GM18909 (cell line): Measurements from ENCODE around the gene ANGPTL5.
"Not testable (repeated sequence)": the region's sequence is repeated elsewhere in the genome, so short reads cannot be mapped to it uniquely, and the experiment has no call there.

Experiments
- ATAC-seq: cut with Tn5 transposase; IDR thresholded peaks from one replicate; pipeline ENCODE4 v1.9.1; 2021; ENCODE audit warnings: mild to moderate bottlenecking; ENCODE audit not compliant: unreplicated experiment, poor library complexity

The ANGPTL5 gene

GRCh38 chr11:101916422-101916821, at the start of gene ANGPTL5:
TSS of gene ANGPTL5 (minus strand) at chr11:101916522. CDS start at chr11:101907909, 8,613 bp downstream.
- no peak for ATAC-seq

DNA sequence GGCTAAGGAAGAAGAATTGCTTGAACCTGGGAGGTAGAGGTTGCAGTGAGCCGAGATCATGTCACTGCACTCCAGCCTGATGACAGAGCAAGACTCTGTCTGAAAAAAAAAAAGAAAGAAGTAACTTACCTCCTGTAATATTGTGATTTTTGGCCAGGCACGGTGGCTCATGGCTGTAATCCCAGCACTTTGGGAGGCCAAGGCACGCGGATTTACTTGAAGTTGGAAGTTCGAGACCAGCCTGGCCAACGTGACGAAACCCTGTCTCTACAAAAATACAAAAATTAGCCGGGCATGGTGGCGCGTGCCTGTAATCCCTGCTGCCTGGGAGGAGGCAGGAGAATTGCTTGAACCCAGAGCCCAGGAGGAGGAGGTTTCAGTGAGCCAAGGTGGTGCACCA, 47.9 kb upstream of the ANGPTL5 start:
- not testable (repeated sequence) for ATAC-seq

DNA sequence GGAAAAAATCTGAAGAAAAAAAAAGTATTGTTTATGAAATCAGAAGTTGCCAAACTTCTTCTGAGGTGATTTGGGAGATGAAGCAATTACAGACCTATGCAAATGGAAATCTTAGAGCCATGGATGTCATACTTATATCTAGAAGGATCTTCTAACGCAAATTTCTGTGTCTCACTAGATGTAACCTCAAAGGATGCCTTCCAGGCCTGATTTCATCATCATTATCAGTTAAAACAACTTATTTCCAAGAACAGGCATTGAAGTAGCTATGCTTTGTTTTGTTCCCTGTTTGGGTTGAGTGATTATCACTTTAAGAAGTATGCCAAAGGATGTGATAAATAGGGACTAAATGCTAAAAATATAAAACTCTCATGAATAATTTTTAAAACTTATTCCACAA, 43.9 kb upstream of the ANGPTL5 start:
- ATAC-seq, result no peak

GRCh38 chr11:101955701-101956100, 39.4 kb upstream of the ANGPTL5 start:
- no peak for ATAC-seq

GRCh38 chr11:101955278-101955677, 39.0 kb upstream of the ANGPTL5 start:
- ATAC-seq, result no peak

DNA sequence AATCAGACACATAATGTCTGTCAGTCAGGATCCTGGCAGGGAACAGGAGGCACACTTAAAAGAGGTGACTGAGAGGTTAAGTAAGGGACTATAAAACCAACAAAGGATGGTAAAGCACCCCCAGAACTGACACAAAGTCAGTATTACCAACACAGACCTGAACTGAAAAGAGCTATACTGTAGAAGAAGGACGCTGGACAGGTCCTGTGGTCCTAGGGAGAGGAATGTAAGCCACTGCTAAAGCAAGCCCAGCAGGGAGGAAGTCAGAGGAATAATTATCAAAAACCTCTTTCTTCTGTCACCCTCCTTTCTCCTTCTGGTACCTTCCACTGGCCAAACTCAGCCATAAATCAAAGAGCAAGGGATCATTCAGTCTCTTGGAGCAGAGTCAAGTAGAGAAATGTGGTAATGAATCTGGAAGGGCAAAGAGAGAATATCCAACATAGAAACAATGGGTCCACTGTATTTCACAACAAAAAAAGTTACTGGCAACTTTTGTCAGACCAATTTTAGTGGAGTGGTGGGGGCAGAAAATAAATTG, 33.4 kb upstream of the ANGPTL5 start:
- ATAC-seq, result no peak

DNA sequence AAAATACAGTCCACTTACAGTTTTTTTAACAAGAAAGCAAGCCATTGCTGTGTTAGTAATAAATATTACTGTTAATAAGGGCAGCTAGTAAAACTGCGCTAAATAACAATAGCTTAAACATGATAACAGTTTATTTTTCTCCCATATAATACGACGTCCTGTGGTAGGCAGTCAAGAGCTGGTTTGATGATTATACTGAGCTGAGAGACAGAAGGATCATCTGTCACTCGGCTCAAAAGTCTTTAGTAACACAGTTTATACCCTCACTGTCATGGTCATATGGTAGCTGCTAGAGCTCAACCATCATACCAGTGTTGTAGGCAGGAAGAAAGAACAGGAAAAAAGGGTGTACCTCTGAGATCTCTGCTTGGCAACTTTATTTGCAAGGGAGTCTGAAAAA, 29.1 kb upstream of the ANGPTL5 start:
- ATAC-seq, result no peak

GRCh38 chr11:101944923-101945322, 28.6 kb upstream of the ANGPTL5 start:
- no peak for ATAC-seq

DNA sequence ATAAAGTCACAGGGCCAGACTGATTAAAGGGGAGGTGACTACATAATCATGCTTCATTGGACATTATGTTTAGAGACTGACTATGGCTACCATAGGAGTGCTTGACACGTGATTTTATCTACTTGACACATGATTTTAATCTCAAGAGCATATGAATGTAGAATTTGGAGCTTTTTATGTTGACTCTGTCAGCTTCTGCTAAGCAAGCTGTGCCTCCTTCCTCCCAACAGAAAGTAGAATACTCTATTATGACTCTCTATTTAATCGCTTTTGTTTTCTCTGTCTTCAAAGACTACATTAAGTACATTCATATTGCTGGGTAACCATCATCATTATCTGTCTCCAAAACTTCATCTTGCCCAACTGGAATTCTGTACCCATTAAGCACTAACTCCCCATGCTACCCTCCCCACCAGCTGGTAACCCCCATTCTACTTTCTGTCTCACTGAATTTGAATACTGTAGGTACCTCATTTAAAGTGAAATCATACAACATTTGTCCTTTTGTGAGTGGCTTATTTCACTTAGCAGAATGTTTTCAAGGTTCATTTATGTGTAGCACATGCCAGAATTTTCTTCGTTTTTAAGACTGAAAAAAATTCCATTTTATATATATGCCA, 24.7 kb upstream of the ANGPTL5 start:
- no peak for ATAC-seq

- ATAC-seq, result no peak
Measured at GRCh38 chr11:101931692-101932091, 15.4 kb upstream of the ANGPTL5 start.

GRCh38 chr11:101929294-101929915, 13.1 kb upstream of the ANGPTL5 start:
- no peak for ATAC-seq

- no peak for ATAC-seq
Measured at GRCh38 chr11:101923554-101923953, 7.2 kb upstream of the ANGPTL5 start.

DNA sequence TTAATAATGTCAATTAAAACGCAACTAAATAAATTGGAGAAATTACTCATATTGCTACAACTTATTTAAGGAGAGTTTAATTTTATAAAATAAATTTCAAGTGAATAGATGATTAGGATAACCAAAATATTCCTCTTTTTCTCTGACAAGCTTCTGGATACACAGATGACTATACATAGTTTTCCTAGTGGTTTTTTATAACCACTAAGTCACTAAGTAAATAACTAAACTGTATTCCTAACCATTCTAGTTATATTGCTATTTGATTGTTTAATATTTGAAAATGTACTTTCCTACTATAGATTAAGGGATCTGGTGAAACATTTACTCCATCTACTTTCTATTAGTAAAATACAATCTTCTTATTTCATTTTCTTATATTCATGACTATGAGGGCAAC, 4.7 kb upstream of the ANGPTL5 start:
- no peak for ATAC-seq

DNA sequence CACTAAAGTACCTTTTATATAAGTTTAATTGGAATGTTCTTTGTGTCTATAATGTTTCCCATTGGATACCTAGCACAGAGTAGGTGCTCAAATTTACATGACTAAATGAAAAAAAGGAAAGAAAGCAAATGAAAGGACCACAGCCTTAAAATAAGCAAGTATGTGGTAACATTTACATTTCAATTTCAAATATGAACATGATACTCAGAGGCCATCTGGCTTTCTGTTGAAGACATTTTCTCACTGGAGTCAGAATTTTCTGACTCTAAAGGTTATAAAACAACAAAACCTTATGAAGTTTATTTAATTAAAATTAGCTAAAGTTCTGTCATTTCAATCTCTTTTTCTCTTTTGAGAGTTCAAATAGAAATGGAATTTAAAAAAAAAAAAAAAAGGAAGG, 904 bp upstream of the ANGPTL5 start:
- ATAC-seq, result no peak

DNA sequence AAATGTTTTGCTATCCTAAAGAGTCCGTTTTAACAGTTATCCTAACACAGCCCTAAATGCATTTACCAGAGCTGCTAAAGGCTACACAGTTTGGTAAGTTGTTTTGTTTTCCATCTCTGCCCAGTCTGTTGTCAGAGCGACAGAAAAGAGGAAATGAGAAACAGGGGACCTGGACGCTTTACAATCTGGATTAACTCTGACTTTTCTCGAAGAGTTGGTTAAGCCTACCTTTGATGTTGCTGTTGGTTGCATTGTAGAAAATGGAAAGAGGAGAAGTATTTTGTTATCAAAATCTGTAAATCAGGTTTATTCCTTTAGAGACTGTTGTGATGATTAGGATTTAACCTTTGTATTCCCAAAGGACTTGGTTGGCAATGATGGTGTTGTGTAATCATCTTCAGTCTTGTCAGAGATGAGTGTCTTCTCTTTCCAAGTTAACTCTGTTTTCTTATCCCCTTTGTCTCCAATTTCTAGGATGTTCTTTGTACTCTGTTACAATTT, 481 bp downstream of the ANGPTL5 start:
- peak; percentile 47 for ATAC-seq

DNA sequence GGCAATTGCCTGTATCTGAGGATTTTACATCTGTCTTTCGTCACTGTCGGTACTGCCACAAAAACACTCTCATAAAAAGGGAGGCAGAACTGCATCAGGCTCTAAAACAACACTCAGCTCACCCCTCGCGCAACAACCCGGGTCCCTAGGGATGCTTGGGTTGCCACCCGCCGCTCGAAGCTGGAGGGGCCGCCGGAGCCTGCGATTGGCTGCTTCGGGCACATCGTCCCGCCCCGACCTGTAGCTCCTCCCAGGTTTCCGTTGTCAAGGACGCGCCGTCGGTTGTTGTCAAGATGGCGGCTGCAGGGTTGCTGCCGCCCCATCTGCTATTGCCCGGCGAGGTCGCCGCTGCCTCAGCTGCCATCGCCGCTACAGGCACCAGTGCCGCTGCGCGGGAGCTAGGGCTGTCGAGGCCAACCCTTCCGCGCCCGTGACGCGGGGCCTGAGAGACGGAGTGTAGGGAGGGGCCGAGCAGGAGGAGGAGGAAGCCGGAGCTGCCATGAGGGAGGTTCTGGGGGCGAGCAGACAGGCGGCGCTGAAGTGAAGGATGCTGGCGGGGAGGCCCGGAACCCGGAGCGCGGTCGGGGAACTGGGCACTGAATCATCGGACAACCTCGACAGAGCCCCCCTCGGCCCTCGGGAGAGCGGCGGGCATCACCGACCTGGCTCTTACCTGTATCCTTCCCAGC, 1.4 kb downstream of the ANGPTL5 start, which contains the start of gene CEP126:
CEP126 (plus strand) TSS at position 273 of the 689 bp plus-strand sequence; CDS start at position 548, 275 bp downstream.
- ATAC-seq, result peak; percentile 100

- ATAC-seq, result no peak
Measured at GRCh38 chr11:101914341-101914737, 2.0 kb downstream of the ANGPTL5 start.

- no peak for ATAC-seq
Measured at GRCh38 chr11:101913656-101914055, 2.7 kb downstream of the ANGPTL5 start.

- ATAC-seq, result no peak
Measured at GRCh38 chr11:101912823-101913284, 3.5 kb downstream of the ANGPTL5 start.

DNA sequence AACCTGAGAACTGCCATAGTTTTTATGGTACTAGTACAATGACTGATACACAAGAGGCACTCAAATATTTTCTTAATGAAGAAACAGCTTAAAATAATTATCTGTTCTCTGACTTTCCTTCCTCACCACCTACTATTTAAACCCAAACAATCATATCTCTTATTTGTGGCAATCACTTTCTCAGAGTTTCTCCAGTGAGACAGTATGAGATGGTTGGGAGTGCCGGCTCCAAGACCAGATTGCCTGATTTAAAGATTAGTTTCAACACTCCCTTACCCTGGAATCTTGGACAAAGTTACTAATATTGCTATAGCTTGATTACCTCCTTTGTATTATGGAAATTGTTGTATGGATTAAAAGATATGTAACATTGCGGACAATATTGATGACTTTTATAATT, 7.2 kb downstream of the ANGPTL5 start:
- no peak for ATAC-seq

DNA sequence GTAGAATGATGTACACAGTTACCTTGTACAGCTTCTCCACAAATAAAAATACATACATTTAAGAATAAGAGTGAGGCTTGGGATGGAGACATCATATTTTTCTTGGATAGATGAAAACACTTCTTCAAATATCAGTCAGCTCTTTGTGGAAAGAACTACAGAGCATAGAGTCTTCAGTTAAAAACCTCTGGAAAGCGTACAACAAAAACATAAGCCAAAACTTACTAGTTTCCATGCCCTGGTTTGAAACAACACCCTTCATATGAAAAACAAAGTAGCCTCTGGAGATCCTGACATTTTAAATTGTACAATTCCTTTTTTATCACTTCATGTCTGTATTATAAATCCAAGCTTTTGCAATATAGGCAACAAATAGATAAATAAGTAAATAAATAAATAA, 8.5 kb downstream of the ANGPTL5 start:
- no peak for ATAC-seq
